ENCODE results near the gene VPS16. TPM values are rescaled to one million over a fixed set of nuclear protein-coding genes. Genes with fewer than 3 reads are reported as not detected.
A peak's percentile ranks its signal among the peaks of the same experiment; 100 is the strongest.

The VPS16 gene
- total RNA-seq, 2 donors from 2014 or later, result 54.3 to 60.7 TPM

DNA sequence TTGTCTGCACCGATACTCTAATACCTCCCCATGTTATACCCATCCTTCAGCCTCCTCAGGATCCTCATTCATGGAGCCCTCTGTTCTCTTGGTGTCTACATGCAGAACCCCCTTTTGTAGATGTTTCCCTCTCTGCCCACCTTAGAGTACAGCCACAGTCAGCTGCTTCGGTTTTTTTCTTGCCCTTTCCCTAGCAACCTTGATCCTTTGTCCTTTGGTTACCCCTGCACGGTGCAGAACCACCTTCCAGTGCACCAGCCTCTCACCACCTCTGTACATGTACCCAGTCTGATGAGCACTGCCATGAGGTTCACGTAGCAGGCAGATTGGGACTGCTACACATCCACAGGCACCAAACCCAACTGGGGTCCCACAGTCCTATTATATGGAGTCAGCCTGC, 7.3 kb downstream of the VPS16 start:
- Mint-ChIP-seq H3K4me1 (ENCODE audit: low read depth) (peaks cover 39% of the 10 kb centered on the region), H3K9me3 (no peaks in the 10 kb centered on the region), H3K27me3 (ENCODE audit: low read depth) (no peaks in the 10 kb centered on the region), H3K4me3 (no peak overlapping the region), H3K36me3 (ENCODE audit: insufficient read depth in 2 of 2) (no peaks in the 10 kb centered on the region), H3K27ac (no peak overlapping the region)
- no peak for ATAC-seq (replicated peaks in 1 of 2)
- no peak for DNase-seq

DNA sequence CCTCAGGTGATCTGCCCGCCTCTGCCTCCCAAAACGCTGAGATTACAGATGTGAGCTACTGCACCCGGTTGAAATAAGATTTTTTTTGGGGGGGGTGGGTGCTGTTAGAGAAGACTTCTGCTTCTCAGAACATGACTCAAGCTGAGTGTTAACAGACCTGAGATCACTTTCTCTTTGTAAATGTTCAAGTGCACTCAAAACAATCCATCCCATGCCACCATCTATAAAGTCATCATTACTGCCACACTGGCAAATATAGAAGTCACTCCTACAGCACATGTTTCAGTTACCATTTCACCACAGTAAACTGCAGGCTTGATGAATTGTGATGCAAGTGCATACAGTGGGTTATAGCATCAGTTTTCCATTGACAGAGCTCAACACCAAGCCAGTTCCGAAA, 9.0 kb downstream of the VPS16 start:
- H3K27me3 Mint-ChIP-seq (ENCODE audit: low read depth), result no peaks in the 10 kb centered on the region
- H3K4me3 Mint-ChIP-seq, result no peak overlapping the region
- H3K36me3 Mint-ChIP-seq (ENCODE audit: insufficient read depth in 2 of 2), result peaks cover 0 to 2% of the 10 kb centered on the region in 2 donors
- no peak overlapping the region for H3K27ac Mint-ChIP-seq
- H3K9me3 Mint-ChIP-seq, result no peaks in the 10 kb centered on the region
- H3K4me1 Mint-ChIP-seq (ENCODE audit: low read depth), result peaks cover 26% of the 10 kb centered on the region
- ATAC-seq (replicated peaks in 1 of 2) (peak; percentile 78), DNase-seq (no peak)

DNA sequence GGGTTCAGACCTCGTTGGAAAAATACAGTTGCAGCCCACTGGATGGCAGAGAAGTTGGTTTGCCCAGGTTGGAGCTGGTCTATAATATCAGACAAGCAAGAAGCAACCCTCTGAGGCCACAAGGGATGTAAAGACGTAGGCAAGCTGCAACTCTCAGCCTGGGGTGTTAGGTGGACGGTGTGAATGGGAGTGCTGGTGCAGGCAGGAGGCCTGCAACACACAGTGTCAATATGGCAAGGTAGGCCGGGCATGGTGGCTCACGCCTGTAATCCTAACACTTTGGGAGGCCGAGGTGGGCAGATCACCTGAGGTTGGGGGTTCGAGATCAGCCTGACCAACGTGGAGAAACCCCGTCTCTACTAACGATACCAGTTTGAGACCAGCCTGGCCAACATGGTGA, 10.5 kb downstream of the VPS16 start:
- ATAC-seq (replicated peaks in 1 of 2) (no peak), DNase-seq (no peak)
- peaks cover 0 to 2% of the 10 kb centered on the region in 2 donors for H3K36me3 Mint-ChIP-seq (ENCODE audit: insufficient read depth in 2 of 2)
- H3K27me3 Mint-ChIP-seq (ENCODE audit: low read depth), result no peaks in the 10 kb centered on the region
- H3K4me1 Mint-ChIP-seq (ENCODE audit: low read depth), result peaks cover 11% of the 10 kb centered on the region
- H3K9me3 Mint-ChIP-seq, result no peaks in the 10 kb centered on the region
- no peak overlapping the region for H3K27ac Mint-ChIP-seq
- no peak overlapping the region for H3K4me3 Mint-ChIP-seq

- H3K27ac Mint-ChIP-seq, result no peak overlapping the region
- no peaks in the 10 kb centered on the region for H3K9me3 Mint-ChIP-seq
- ATAC-seq (replicated peaks in 1 of 2), result no peak
- no peaks in the 10 kb centered on the region for H3K27me3 Mint-ChIP-seq (ENCODE audit: low read depth)
- peaks cover 2% of the 10 kb centered on the region in 2 donors for H3K36me3 Mint-ChIP-seq (ENCODE audit: insufficient read depth in 2 of 2)
- H3K4me3 Mint-ChIP-seq, result no peak overlapping the region
- no peaks in the 10 kb centered on the region for H3K4me1 Mint-ChIP-seq (ENCODE audit: low read depth)
- no peak for DNase-seq
These were observed 18.0 kb downstream of the VPS16 start for GRCh38 chr20:2858591-2858990.

- Mint-ChIP-seq H3K36me3 (ENCODE audit: insufficient read depth in 2 of 2) (peaks cover 0 to 2% of the 10 kb centered on the region in 2 donors), H3K9me3 (no peaks in the 10 kb centered on the region), H3K4me3 (no peak overlapping the region), H3K27me3 (ENCODE audit: low read depth) (no peaks in the 10 kb centered on the region), H3K27ac (no peak overlapping the region), H3K4me1 (ENCODE audit: low read depth) (peaks cover 1% of the 10 kb centered on the region)
- DNase-seq (no peak), ATAC-seq (replicated peaks in 1 of 2) (no peak)
These were observed 19.0 kb downstream of the VPS16 start for GRCh38 chr20:2859330-2860121.

GRCh38 chr20:2864626-2865025, 24.1 kb downstream of the VPS16 start:
- H3K36me3 Mint-ChIP-seq (ENCODE audit: insufficient read depth in 2 of 2), result peaks cover 0 to 4% of the 10 kb centered on the region in 2 donors
- H3K27me3 Mint-ChIP-seq (ENCODE audit: low read depth), result no peaks in the 10 kb centered on the region
- no peak for ATAC-seq (replicated peaks in 1 of 2)
- DNase-seq, result no peak
- H3K4me3 Mint-ChIP-seq, result no peak overlapping the region
- H3K9me3 Mint-ChIP-seq, result no peaks in the 10 kb centered on the region
- peaks cover 37% of the 10 kb centered on the region for H3K4me1 Mint-ChIP-seq (ENCODE audit: low read depth)
- no peak overlapping the region for H3K27ac Mint-ChIP-seq

GRCh38 chr20:2865101-2865500, 24.6 kb downstream of the VPS16 start:
- Mint-ChIP-seq H3K27ac (no peak overlapping the region), H3K27me3 (ENCODE audit: low read depth) (no peaks in the 10 kb centered on the region), H3K36me3 (ENCODE audit: insufficient read depth in 2 of 2) (peaks cover 0 to 4% of the 10 kb centered on the region in 2 donors), H3K4me3 (peak overlapping the region in 1 of 2 donors; percentile 35), H3K4me1 (ENCODE audit: low read depth) (peaks cover 37% of the 10 kb centered on the region), H3K9me3 (no peaks in the 10 kb centered on the region)
- ATAC-seq (replicated peaks in 1 of 2) (no peak), DNase-seq (no peak)

DNA sequence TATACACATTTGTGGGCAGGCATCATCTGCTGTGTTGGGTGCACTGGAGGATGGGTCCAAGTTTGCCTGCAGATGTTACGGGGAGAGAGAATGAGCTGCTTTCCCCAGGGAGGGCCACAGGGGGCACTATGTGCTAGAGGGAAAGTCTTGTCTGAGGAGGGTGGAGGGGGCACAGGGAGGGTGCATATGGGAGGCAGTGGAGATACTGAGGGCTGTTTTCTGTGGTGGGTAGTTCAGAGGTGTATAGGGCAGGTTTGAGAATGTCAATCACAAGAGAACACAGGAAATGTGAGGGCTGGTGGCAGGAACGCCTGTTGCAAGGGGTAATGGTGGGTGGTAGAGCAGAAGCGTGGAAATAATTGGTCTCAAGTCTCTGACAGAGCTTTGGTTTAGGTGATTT, 25.1 kb downstream of the VPS16 start:
- Mint-ChIP-seq H3K4me1 (ENCODE audit: low read depth) (peaks cover 42% of the 10 kb centered on the region), H3K9me3 (no peaks in the 10 kb centered on the region), H3K27me3 (ENCODE audit: low read depth) (no peaks in the 10 kb centered on the region), H3K27ac (no peak overlapping the region), H3K36me3 (ENCODE audit: insufficient read depth in 2 of 2) (peaks cover 0 to 4% of the 10 kb centered on the region in 2 donors), H3K4me3 (peak overlapping the region in 1 of 2 donors; percentile 35)
- ATAC-seq (replicated peaks in 1 of 2) (peak; percentile 81 to 90), DNase-seq (peak; percentile 54 to 69)

- DNase-seq (peak in 1 of 2 donors; percentile 27), ATAC-seq (replicated peaks in 1 of 2) (peak; percentile 35 to 50)
- peaks cover 0 to 4% of the 10 kb centered on the region in 2 donors for H3K36me3 Mint-ChIP-seq (ENCODE audit: insufficient read depth in 2 of 2)
- H3K4me3 Mint-ChIP-seq, result peak overlapping the region in 1 of 2 donors; percentile 21
- H3K27ac Mint-ChIP-seq, result no peak overlapping the region
- H3K4me1 Mint-ChIP-seq (ENCODE audit: low read depth), result peaks cover 48% of the 10 kb centered on the region
- H3K9me3 Mint-ChIP-seq, result no peaks in the 10 kb centered on the region
- no peaks in the 10 kb centered on the region for H3K27me3 Mint-ChIP-seq (ENCODE audit: low read depth)
These were observed 25.7 kb downstream of the VPS16 start for GRCh38 chr20:2866236-2866635.

GRCh38 chr20:2867081-2867864, 26.7 kb downstream of the VPS16 start:
- peaks cover 56% of the 10 kb centered on the region for H3K4me1 Mint-ChIP-seq (ENCODE audit: low read depth)
- no peaks in the 10 kb centered on the region for H3K9me3 Mint-ChIP-seq
- ATAC-seq (replicated peaks in 1 of 2) (no peak), DNase-seq (no peak)
- H3K27ac Mint-ChIP-seq, result no peak overlapping the region
- H3K4me3 Mint-ChIP-seq, result no peak overlapping the region
- H3K36me3 Mint-ChIP-seq (ENCODE audit: insufficient read depth in 2 of 2), result peaks cover 0 to 3% of the 10 kb centered on the region in 2 donors
- no peaks in the 10 kb centered on the region for H3K27me3 Mint-ChIP-seq (ENCODE audit: low read depth)

- ATAC-seq (replicated peaks in 1 of 2), result no peak
- Mint-ChIP-seq H3K27me3 (ENCODE audit: low read depth) (no peaks in the 10 kb centered on the region), H3K36me3 (ENCODE audit: insufficient read depth in 2 of 2) (peaks cover 0 to 4% of the 10 kb centered on the region in 2 donors), H3K4me3 (no peak overlapping the region), H3K4me1 (ENCODE audit: low read depth) (peaks cover 63% of the 10 kb centered on the region), H3K9me3 (no peaks in the 10 kb centered on the region), H3K27ac (no peak overlapping the region)
- DNase-seq, result no peak
These were observed 28.8 kb downstream of the VPS16 start for GRCh38 chr20:2869381-2869780.

DNA sequence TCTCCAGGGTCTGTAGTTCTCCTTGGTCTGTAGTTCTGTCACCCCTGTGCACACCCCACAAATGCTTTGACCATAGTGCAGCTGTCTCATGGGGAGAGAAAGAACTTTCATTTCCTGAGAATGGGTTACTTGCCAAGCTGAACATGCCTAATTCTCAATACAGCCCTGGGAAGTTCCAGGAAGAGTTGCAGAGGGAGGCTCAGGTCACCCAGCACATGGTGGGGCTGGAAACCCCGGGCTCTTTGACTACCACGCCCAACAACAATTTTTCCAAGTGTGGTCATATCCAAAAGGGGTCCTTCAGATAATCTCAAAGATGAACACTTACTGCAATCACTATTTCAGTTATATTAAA, 30.5 kb downstream of the VPS16 start:
- Mint-ChIP-seq H3K4me3 (peak overlapping the region; percentile 58 to 74), H3K27ac (peak overlapping the region; percentile 13), H3K9me3 (no peaks in the 10 kb centered on the region), H3K4me1 (ENCODE audit: low read depth) (peaks cover 63% of the 10 kb centered on the region), H3K27me3 (ENCODE audit: low read depth) (no peaks in the 10 kb centered on the region), H3K36me3 (ENCODE audit: insufficient read depth in 2 of 2) (peaks cover 4 to 5% of the 10 kb centered on the region in 2 donors)
- no peak for DNase-seq
- no peak for ATAC-seq (replicated peaks in 1 of 2)

DNA sequence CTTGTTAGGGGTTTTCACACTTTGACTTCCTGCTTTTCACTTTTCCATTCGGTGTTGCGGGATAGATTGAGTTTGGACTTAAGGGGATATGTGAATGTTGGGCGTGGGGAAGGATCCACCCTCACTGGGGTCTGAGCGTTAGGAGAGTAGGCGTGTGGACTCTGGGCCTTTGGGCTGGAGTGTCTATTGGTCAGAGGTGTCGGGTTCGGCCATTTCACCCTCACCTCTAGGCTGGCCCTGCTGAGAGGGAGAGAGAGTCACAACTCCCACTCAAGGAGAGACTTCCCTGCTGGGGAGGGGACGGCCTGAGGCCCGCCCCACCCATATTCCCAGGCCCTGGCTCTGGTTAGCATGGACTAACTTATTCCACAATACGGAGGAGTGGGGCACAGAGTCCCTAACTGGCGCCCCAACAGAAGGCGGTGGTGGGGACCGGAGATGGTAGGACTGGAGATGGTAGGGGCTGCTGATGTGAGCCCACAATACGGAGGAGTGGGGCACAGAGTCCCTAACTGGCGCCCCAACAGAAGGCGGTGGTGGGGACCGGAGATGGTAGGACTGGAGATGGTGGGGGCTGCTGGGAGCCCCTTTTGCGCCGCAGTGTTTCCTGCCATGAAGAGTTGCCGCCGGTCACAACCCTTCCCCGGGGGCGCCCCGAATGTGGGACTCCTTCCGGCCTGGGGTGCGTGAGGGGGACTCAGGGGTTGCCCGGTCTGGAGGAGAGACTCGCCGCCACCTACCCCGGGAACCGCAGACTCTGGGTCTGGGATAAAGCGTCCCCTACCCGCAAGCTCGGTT, 31.3 kb downstream of the VPS16 start:
- Mint-ChIP-seq H3K27me3 (ENCODE audit: low read depth) (no peaks in the 10 kb centered on the region), H3K4me3 (peak overlapping the region; percentile 74 to 97), H3K36me3 (ENCODE audit: insufficient read depth in 2 of 2) (peaks cover 4 to 10% of the 10 kb centered on the region in 2 donors), H3K9me3 (no peaks in the 10 kb centered on the region), H3K4me1 (ENCODE audit: low read depth) (peaks cover 63% of the 10 kb centered on the region), H3K27ac (peak overlapping the region; percentile 5)
- peak; percentile 7 to 24 for ATAC-seq (replicated peaks in 1 of 2)
- peak; percentile 58 to 61 for DNase-seq

All from activated T-cell treated with anti-CD3 and anti-CD28 coated beads, Interleukin-2, amount 50 U/mL, for 72 hours (primary cell).